ENCODE results near the gene ANO10. TPM values are rescaled to one million over a fixed set of nuclear protein-coding genes. Genes with fewer than 3 reads are reported as not detected.
A peak's percentile ranks its signal among the peaks of the same experiment; 100 is the strongest.
"Not testable (repeated sequence)": the region's sequence is repeated elsewhere in the genome, so short reads cannot be mapped to it uniquely, and the experiment has no call there.

ANO10 gene
- total RNA-seq, 1 donor from 2014 or later, result 30.2 TPM

DNA sequence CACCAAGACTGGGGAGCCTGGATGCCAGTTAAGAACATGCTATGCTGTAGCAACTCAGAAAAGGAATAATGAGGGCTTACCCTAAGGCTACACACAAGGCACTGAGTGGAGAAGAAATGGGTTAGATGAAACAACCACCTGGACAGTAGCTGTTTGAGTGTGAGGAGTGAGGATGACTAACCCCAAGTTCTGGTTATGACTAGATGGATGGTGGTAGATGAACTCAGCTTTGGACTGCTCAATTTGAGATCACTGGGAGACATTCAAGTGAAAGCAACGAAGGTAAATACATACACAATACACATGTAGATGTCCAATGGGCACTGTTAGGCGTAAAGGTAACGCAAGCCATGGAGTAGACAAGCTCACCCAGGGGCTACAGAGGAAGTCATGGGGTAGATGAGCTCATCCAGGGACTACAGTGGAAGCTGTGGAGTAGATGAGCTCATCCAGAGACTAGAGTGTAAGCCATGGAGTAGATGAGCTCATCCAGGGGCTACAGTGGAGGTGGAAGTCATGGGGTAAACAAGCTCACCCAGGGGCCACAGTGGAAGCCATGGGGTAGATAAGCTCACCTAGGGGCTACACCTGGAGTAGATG is 98.3 kb downstream of the ANO10 start:
- no peak for DNase-seq (ENCODE audit: low read depth)

DNA sequence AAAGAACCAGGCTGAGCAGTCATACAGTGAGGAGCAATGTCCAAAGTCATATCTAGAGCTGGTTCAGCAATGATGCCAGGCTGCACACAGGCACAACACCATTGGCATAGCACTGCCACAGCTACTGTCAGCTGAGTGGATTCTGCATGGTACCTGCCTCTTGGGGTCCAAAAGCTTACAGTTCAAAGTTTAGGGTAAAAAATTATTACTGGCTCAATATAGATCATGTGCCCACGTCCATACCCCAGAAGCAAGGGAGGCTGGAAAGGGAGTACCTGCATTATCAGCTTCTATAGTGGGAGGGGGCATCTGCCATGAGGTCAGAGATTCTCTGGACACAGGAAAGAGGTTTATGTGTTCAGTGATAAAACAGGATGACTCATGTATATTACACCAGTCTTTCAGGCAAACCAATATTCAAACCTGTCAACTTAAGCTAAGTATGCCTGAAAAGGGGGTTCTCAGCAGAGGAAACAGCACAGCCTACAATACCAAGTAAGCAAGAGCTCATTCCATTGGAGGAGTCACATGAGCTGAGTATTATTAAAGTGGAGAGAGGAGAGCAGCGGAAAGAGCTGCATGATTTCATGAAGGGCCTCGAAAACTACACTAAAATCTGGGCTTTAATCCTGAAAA is 99.0 kb downstream of the ANO10 start:
- DNase-seq (ENCODE audit: low read depth), result no peak

DNA sequence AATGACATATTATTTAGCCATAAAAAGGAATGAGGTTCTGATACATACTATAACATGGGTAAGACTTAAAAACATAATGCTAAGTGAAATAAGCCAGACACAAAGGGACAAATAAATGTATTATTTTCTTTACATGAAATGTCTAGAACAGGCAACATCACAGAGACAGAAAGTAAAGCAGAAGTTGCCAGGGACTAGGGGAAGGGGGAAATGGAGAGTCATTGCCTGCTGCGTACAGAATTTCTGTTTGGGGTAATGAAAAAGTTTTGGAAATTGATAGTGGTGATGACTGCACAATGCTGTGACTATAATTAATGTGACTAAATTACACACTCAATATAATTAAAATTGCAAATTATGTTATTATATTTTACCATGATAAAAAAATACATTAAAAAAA is 99.9 kb downstream of the ANO10 start:
- DNase-seq (ENCODE audit: low read depth), result no peak

DNA sequence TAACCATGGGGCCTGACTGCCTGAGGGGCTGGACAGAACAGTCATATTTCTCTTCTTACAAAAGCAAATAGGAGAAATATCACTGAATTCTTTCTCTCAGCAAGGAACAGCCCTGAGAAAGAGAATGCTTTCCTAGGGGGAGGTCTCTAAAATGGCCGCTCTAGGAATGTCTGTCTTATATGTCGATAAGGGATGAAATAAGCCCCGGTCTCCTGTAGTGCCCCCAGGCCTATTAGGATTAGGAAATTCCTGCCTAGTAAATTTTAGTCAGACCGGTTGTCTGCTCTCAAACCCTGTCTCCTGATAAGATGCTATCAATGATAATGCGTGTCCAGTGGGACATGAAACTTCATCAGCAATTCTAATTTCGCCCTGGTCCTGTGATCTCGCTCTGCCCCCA is 103.3 kb downstream of the ANO10 start:
- DNase-seq (ENCODE audit: low read depth), result not testable (repeated sequence)

DNA sequence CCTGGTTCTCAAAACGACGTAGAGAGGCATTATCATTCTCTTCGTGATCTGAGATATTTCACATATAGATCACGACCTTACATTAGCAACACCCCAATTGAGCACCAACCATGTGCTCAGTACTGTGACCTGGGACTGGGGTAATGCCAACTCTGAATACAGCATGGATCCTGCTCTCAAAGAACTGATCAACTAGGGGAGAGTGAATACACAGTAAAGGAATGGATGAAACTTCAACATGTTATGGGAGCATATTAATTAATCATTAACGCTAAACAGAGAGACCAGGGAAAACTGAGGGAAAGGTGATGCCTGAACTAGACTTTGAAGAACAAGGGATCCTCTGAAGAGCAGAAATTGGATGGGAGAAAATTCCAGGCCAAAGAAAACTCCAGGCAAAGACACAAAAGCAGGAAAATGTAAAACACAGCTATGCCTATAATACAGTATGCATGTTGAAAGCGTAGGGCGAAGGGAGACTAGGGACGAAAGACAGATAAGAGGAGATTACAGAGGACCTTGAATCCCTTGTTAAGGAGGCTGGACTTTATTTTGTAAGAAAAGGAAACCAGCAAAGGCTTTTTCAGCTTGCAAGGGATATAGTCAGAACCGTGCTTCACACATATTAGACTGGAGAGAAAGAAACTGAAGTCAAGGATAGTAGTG is 105.7 kb downstream of the ANO10 start:
- DNase-seq (ENCODE audit: low read depth), result no peak

DNA sequence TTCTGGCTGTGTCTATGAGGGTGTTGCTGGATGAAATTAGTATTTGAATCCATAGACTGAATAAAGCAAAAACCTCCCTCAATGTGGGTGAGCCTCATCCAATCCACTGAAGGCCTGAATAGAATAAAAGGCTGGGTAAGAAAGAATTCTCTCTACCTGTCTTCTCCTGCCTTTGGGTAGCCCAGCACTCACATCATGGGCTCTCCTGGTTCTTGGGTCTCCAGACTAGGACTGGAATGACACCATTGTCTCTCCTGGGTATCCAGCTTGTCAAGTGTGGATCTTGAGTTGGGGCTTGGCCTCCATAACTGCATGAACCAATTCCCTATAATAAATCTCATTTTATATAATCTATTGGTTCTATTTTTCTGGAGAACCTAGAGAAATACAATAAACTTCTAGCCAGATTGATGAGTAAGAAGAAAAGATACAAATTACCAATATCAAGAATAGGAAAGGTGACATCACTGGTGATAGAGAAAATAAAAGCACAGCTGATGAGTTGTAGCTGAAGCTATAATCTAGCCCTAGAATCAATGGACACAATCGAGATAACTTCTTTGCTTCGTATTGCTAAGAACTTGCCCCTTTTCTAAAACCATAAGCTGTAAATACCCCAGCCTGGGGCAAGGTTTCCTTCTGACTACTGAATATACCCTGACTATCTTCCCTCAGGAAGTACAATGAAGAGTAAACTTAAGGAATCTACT is 106.4 kb downstream of the ANO10 start:
- no peak for DNase-seq (ENCODE audit: low read depth)

DNA sequence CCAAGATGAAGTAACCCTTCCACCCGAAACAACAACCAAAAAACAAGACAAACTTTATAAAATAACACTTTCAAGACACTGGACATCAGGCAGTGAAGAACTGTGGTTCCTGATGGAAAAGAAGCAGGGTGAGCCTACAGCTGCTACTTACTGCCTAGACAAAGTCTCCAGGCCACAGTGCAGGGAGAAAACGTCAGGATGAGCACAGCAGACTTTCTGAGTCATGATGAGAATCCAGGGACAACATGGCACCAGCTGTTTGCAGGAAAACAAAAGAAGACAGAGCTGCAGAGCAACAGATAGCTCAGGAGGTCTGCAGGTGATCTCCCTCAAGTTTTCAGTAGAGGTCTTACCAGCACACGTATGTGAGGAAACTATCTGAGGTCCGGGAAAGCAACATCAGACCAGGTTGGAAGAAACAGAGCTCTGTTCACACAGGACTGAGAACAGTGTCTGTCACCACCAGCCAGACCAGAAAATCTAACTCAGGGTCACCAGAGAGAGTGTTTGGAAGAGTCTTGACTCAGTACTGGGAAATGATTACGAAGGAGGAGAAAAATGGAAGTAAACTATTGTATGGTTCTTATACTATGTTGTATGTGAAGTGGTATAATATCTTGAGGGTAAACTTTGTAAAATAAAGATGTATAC is 108.9 kb downstream of the ANO10 start:
- DNase-seq (ENCODE audit: low read depth), result peak; percentile 86

DNA sequence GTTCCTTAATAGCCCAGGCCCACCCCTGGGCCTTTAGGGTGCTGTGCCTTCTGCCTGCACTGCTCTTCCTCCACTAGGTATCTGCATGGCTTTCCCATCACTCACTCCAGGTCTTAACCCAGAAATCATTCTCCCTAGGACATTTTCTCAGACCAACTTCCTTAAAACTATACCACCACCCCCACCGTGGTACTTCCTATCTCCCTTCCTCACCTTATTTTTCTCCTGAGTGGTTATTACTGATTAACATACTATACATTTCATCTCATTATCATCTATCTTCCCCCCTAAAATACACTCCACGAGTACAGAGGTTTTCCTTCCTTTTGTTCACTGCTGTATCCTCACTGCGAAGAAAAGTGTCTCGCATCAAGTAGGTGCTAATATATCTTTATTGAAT is 115.2 kb downstream of the ANO10 start:
- no peak for DNase-seq (ENCODE audit: low read depth)

DNA sequence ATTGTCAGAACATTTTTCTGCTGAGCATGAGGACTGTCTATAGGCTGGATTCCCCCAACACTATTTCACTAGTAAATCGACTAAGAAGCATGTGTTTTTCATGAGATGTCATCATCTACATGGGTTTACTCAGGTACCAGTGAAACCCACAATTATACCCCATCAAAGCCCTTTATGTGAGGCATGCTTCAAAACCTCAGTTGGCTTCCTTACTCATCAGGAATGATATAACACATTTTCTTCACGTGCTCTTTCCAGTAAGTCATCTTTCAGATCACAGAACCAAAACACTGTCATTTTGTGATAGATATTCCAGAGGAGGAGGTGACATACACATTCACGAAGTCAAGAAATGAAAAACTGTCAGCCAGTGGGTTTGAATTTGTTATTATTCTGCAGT is 116.5 kb downstream of the ANO10 start:
- no peak for DNase-seq (ENCODE audit: low read depth)

DNA sequence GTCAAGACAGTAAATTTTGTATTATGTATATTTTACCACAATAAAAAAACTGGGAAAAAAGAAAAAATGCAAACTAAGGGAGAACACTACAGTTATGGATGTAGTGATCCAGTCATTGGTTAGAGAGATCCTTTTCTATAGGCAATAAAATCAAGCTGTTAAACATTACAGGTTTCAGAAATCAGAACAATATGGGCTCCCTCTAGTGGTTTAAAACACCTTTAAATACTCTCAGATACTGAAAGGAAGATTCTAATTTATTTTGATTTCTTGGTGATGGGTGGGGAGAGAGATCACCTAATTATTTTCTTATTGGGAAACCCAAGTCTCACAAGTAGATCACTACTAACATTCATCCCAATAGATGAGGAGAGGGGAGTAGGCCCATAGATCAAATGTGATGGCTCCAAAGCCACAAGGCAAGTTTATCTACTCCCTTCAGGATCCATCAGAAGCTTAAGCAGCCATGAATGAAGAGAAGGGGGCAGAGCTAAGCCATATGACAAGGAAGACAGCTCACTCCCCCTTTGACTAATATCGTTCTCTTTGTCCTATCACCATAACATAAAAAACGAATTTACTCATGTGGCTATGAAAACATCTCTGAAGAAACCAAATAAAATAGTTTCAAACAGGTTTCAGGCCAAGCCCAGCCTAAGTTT is 118.6 kb downstream of the ANO10 start:
- peak; percentile 43 for DNase-seq (ENCODE audit: low read depth)

DNA sequence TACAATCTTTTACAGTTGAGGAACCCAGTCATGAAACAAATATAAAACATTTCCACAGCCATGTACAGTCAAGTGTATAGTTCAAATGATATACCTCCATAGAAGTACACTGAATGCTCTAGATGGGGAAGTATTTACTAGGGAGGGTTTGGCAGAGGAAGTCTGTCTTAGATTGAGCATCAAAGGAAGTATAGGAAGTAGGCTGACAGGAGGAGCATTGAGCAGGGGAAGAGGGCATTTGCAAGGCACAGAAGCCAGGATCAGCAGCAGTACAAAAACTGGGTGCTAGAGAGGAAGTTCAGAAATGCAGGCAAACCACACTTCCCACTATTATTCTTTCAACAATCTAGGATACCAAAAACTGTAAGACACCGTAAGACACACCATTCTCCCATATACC is 122.6 kb downstream of the ANO10 start:
- no peak for DNase-seq (ENCODE audit: low read depth)

DNA sequence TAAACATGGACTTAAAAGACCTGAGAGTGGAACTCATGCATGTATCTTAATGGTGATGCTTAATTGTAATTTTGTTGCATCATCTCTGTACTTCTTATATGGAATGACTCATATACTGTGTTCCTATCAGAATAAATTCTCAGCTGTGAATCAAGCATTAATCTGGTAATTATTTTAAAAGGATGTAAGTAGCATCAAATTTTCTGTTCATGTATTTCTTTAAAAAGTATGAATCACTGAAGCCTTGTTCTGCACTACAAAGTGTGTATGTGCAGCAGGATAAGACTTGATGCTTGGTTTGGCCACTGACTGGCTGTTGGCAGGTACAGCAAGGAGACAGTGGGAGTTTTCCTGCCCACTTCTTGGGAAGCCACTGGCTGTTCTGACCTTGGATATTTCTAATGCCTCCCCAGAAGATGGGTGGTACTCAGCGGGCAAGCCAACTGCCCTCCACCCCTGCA is 123.9 kb downstream of the ANO10 start:
- no peak for DNase-seq (ENCODE audit: low read depth)

DNA sequence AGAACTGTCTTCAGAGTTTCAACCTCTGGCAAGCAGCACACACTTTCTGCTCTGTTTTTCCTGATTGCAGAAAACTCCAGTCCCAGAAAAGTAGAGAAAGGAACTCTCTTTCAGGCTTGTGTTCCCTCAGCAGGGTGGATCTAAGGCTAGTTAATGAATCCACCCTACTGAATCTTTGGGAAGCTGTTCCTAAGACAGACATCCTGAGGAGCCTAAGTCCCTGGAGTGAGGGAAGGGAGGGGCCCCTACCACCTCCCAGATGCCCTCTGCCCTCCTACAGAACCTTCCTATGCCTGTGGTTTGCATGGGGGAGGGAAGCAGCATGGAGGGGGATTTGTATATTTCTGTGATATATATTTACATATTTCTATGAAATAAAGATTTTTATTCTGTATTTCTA is 124.4 kb downstream of the ANO10 start:
- no peak for DNase-seq (ENCODE audit: low read depth)

DNA sequence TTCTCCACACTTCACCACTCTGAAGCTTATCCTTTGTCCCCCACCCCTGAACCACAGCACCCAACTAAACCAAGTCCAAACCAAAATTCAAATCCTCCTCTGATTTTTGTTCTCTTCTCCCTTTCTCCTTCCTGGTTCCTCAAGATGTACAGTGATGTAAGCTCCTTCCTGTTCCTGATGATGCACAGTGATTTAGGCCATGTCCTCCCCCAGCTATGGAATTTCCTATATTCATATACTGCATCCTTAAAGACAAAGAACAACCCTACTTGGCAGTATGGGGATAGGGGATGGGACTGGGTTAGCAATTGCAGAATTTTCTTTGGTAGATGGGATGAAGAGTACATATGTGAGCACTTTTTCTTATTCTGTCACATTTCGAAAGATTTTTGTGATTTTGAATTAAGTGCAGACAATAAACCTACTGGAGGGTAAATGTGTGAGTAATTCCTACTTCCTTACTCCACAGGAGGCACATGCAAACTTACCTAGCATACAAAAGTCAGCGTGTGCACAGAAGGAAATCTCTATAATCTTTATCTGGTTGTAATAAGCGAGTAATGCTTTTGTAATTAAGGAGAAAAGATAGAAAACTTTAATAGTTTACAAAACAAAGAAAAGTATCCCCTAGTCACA is 125.0 kb downstream of the ANO10 start:
- DNase-seq (ENCODE audit: low read depth), result no peak

DNA sequence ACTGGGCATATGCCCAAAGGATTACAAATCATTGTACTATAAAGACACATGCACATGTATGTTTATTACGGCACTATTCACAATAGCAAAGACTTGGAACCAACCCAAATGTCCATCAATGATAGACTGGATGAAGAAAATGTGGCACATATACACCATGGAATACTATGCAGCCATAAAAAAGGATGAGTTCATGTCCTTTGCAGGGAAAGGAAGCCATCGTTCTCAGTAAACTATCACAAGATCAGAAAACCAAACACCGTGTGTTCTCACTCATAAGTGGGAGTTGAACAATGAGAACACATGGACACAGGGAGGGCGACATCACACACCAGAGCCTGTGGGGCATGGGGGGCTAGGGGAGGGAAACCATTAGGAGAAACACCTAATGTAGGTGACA is 128.9 kb downstream of the ANO10 start:
- DNase-seq (ENCODE audit: low read depth), result not testable (repeated sequence)

DNA sequence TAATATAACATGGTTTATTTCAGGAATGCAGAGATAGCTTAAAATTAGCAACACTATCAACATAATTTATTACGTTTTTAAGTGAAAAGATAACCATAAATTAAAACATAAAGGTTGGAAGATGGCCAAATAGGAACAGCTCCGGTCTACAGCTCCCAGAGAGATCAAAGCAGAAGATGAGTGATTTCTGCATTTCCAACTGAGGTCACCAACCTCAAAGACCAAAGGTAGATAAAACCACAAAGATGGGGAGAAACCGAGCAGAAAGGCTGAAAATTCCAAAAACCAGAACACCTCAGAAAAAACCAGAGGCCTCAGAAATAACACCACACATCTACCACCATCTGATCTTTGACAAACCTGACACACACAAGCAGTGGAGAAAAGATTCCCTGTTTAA is 130.0 kb downstream of the ANO10 start:
- not testable (repeated sequence) for DNase-seq (ENCODE audit: low read depth)

DNA sequence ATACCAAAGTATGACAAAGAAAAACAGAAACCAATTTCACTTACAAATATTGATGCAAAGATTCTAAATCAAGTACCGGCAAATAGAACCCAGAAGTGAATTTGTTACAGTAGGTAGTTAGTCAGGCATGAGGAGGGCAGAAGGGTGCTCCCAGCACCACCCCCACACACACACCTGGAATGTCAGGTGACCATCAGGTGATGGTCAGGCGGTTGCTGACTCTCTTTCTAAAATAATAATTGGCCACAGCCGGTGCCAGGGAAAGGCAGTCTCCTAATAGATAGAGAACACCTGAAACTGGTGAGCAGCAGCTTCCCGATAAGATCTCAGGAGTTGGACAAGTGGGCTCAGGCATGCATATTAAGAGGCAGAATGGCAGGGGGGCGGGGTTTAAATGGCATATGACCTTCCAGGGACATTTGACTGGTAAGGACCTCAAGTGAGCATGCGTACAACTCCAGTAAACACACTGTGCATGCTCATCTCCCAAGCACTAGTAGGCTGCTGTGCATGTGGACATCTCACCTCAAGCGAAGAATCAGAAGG is 131.1 kb downstream of the ANO10 start:
- DNase-seq (ENCODE audit: low read depth), result no peak

DNA sequence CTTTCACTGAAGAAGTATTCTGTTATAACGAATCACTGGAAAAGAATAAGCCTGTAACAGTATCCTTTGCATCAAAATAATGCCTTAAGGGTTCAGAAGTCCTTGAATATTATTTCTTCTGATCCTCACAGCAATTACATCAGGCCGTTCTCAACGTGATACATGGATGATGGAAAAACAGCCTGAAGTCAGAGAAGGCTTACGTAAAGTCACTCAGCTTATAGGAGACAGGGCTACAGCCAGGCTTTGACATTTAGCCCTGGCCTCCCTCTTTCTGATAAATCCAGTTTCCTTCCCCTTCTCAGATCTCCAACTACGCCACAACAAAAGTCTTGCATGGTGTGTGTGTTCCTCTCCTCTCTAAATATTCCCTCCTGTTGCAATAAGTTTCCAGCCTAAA is 131.9 kb downstream of the ANO10 start:
- no peak for DNase-seq (ENCODE audit: low read depth)

DNA sequence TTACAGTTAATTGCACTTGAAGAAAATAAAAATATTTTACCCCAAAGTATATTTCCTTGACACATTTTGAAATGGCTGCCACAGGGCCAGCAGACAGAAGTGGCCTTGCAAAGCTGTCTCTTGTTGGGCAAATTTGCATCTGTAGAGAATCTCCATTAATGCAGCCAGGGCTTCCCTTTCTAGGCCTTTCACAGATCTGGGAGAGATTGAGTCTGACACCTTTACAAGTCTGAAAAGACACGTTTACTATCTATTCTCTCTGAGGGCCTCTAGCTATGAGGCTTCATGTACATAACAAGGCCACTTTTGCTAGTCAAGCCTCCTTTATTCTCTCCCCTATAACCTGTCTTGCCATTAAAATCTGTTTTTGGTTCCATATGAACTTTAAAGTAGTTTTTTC is 135.9 kb downstream of the ANO10 start:
- no peak for DNase-seq (ENCODE audit: low read depth)

DNA sequence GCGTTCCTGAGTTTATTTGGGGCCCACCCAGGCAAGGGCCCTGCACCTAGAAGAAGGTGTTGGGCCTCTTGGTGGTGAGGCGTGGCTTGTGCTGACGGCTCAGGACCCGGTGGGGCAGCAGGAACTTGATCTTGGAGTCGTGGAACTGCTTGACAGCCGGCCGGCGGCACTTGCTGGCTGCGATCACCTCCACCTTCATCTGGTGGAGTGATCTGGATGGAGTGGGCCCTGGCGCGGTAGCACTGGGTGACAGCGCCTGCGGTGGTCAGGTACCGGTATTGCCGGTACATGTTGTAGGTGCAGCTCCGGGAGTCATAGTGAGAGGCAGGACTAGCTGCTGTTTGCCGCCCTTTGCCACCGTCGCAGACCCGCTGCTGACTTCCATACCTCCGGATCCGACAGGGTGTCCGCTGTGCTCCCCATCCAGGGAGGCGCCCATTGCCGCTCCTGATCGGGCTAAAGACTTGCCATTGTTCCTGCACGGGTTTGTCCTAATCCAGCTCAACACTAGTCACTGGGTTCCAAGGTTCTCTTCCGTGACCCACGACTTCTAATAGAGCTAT is 136.8 kb downstream of the ANO10 start:
- DNase-seq (ENCODE audit: low read depth), result no peak
